Pancreas (tissue), 10 donors: ENCODE measurements around the gene HS3ST3A1. TPM values are rescaled to one million over a fixed set of nuclear protein-coding genes. Genes with fewer than 3 reads are reported as not detected.

Experiments used
- ATAC-seq, 4 donors: fragments of 200-7000 bp; cut with Tn5 transposase; one replicate each; pipeline versions ENCODE4 v1.8.0 to v1.9.1; 2020; ENCODE audit warnings: mild to moderate bottlenecking in 4 of 4, moderate library complexity in 4 of 4
- DNase-seq, 6 donors: peaks; one replicate each; pipeline ENCODE4 v3.0.0-alpha.2; 2020
- FAIRE-seq: peaks from 2 replicates; lab custom pipeline; 2012; peaks lifted over from hg19 to GRCh38; lab: Jason Lieb, UNC
- H3K27ac ChIP-seq, 4 donors: fragments of 200-600 bp; sonication (generic); 1 replicate in 3 of 4; 2 replicates in 1 of 4; pipeline versions ENCODE4 v1.5.0 to v1.8.0; 2020
- H3K27me3 ChIP-seq, 4 donors: fragments of 200-600 bp; one replicate each; pipeline ENCODE4 v1.8.0; 2021
- H3K36me3 ChIP-seq, 3 donors: fragments of 200-600 bp; sonication (generic) in 1 of 3; one replicate each; pipeline versions ENCODE4 v1.5.0 to v1.8.0; 2020 to 2021
- H3K4me1 ChIP-seq, 3 donors: fragments of 200-600 bp; one replicate each; pipeline ENCODE4 v1.8.0; 2021
- H3K4me3 ChIP-seq, 4 donors: fragments of 200-600 bp; sonication (generic) in 2 of 4; one replicate each; pipeline versions ENCODE4 v1.5.0 to v1.8.0; 2020 to 2021
- H3K9me3 ChIP-seq, 4 donors: fragments of 200-600 bp; one replicate each; pipeline ENCODE4 v1.8.0; 2021
- CTCF ChIP-seq, 4 donors: fragments of 200-600 bp; sonication (generic) in 3 of 4; IDR thresholded peaks; one replicate each; pipeline versions ENCODE4 v1.5.0 to v1.8.0; 2021; ENCODE audit warnings: antibody characterized with exemption in 4 of 4
- WGBS, 2 donors: extraction: QIAGEN DNeasy Blood & Tissue Kit; methylation state at CpG; one replicate each; pipeline ENCODE4 v1.1.7; 2013; 5-methylcytosine and 5-hydroxymethylcytosine counted together
- intact Hi-C, 3 donors: fragments of 100-400 bp; cut with DNase I; formaldehyde crosslinking; loops; one replicate each; pipeline versions ENCODE4 v1.11.1 to v1.14.2; 2022
- polyA plus RNA-seq, 2 donors: library from polyadenylated mRNA; stranded (reverse); fragments of 200-250 nt; gene quantifications; one replicate each; pipeline ENCODE4 v1.2.3, GENCODE V29; 2013
- total RNA-seq, 6 donors: library from RNA; stranded (reverse); fragmentation: NEBNext Ultra II Directional in 4 of 6; extraction: Animal tissue kit (Norgen Biotek cat#: 25700) in 4 of 6; gene quantifications; one replicate each; pipeline versions ENCODE4 v1.2.1 to v1.2.4, GENCODE V29; 2021 to 2023
- donor health status: healthy with polysubstance abuse.
- donor health status: DM: no; HTN: no; CAD: no; lungs with moderate emphysema.
- donor health status: DM: no; HTN: no; CAD: no.
- donor health status: control.
- donor health status: control.
- donor health status: Bipolar disorder and iron deficiency.
- donor health status: DM: yes; HTN: yes; CAD: no.
- donor health status: DM: no; HTN: no; CAD: no.
- donor health status: DM: no; HTN: no; CAD: no.
- donor health status: DM: yes; HTN: yes; CAD: no.

The HS3ST3A1 gene
- total and polyA plus RNA-seq, 8 donors, result 0.05 to 1.1 (median 0.15) TPM; not detected in 3

GRCh38 chr17:13590441-13590840, 11.3 kb downstream of the HS3ST3A1 start:
- no peak for ATAC-seq
- Histone ChIP-seq H3K36me3 (no peaks in the 10 kb centered on the region), H3K4me1 (no peaks in the 10 kb centered on the region), H3K4me3 (no peak overlapping the region), H3K27me3 (peaks cover 0 to 4% (median 0%) of the 10 kb centered on the region in 4 donors), H3K27ac (no peak overlapping the region), H3K9me3 (no peaks in the 10 kb centered on the region)
- no peak for TF ChIP-seq CTCF (IDR thresholded peaks at IDR 0.05)
- DNase-seq, result no peak
- WGBS, 2 donors, result 39 to 41% methylated on average over 1 of the region's 1 CpG
- intact Hi-C loops, result loop anchor here in 2 of 3 donors (5.0 to 10.0 kb wide), 2 partner anchors 712 to 1334 kb away; partner anchors contain the start of gene HS3ST3B1 (in 1 of the 2)
- FAIRE-seq, result no peak

GRCh38 chr17:13589658-13590057, 12.1 kb downstream of the HS3ST3A1 start:
- no peak for FAIRE-seq
- WGBS, 2 donors, result 28 to 29% methylated on average over 6 of the region's 6 CpGs

GRCh38 chr17:13587487-13588338, 14.0 kb downstream of the HS3ST3A1 start:
- ATAC-seq, result no peak
- Histone ChIP-seq H3K4me1 (no peaks in the 10 kb centered on the region), H3K4me3 (no peak overlapping the region), H3K36me3 (no peaks in the 10 kb centered on the region), H3K9me3 (no peaks in the 10 kb centered on the region), H3K27me3 (peaks cover 0 to 4% (median 0%) of the 10 kb centered on the region in 4 donors), H3K27ac (no peak overlapping the region)
- intact Hi-C loops, result no loop called here
- no peak for TF ChIP-seq CTCF (IDR thresholded peaks at IDR 0.05)
- no peak for FAIRE-seq
- 80 to 90% methylated on average over 4 of the region's 4 CpGs for WGBS, 2 donors
- DNase-seq, result no peak

More at GRCh38 chr17:13589658-13590057, 12.1 kb downstream of the HS3ST3A1 start:
- peak in 1 of 4 donors; percentile 55 for ATAC-seq
- no peak for DNase-seq
- intact Hi-C loops, result loop anchor here in 2 of 3 donors (5.0 to 10.0 kb wide), 2 partner anchors 713 to 1335 kb away; partner anchors contain the start of gene HS3ST3B1 (in 1 of the 2)
- no peak overlapping the region for H3K27ac ChIP-seq
- no peak for TF ChIP-seq CTCF (IDR thresholded peaks at IDR 0.05)
- no peaks in the 10 kb centered on the region for H3K36me3 ChIP-seq
- H3K9me3 ChIP-seq, result no peaks in the 10 kb centered on the region
- H3K4me1 ChIP-seq, result no peaks in the 10 kb centered on the region
- H3K4me3 ChIP-seq, result no peak overlapping the region
- H3K27me3 ChIP-seq, result peaks cover 0 to 4% (median 0%) of the 10 kb centered on the region in 4 donors

GRCh38 chr17:13584701-13585080, 17.0 kb downstream of the HS3ST3A1 start:
- Histone ChIP-seq H3K27ac (no peak overlapping the region), H3K4me1 (no peaks in the 10 kb centered on the region), H3K36me3 (no peaks in the 10 kb centered on the region), H3K9me3 (no peaks in the 10 kb centered on the region), H3K27me3 (no peaks in the 10 kb centered on the region), H3K4me3 (no peak overlapping the region)
- no peak for TF ChIP-seq CTCF (IDR thresholded peaks at IDR 0.05)
- intact Hi-C loops, result no loop called here
- FAIRE-seq (no peak), DNase-seq (no peak), ATAC-seq (no peak)
- 20 to 22% methylated on average over 3 of the region's 3 CpGs for WGBS, 2 donors
